GM23338 (cell line): ENCODE data around the gene PCNT. TPM values are rescaled to one million over a fixed set of nuclear protein-coding genes. Genes with fewer than 3 reads are reported as not detected.

ENCODE experiments used
- ATAC-seq: fragments of 200-7000 bp; cut with Tn5 transposase; 3 replicates; pipeline ENCODE4 v1.9.1; 2020
- DNase-seq: peaks from one replicate; pipeline ENCODE4 v3.0.0-alpha.2; 2015; ENCODE audit warnings: low spot score
- H2AFZ ChIP-seq: fragments of 200-600 bp; sonication (generic); 2 replicates; pipeline ENCODE4 v1.8.0; 2016; ENCODE audit warnings: antibody characterized with exemption, mild to moderate bottlenecking, moderate library complexity
- H3F3A ChIP-seq: fragments of 200-600 bp; sonication (generic); replicated peaks from 2 replicates; pipeline ENCODE4 v1.8.0; 2017; ENCODE audit warnings: antibody characterized with exemption, mixed run types, low read depth
- H3K27ac ChIP-seq: fragments of 200-600 bp; sonication (generic); 2 replicates; pipeline ENCODE4 v1.6.1; 2016; ENCODE audit warnings: low read depth
- H3K27me3 ChIP-seq: fragments of 200-600 bp; sonication (generic); 2 replicates; pipeline ENCODE4 v1.8.0; 2016; ENCODE audit warnings: mild to moderate bottlenecking, mixed run types, moderate library complexity; ENCODE audit not compliant: insufficient read depth
- H3K36me3 ChIP-seq: fragments of 200-600 bp; sonication (generic); 2 replicates; pipeline ENCODE4 v1.8.0; 2016; ENCODE audit warnings: mild to moderate bottlenecking; ENCODE audit not compliant: insufficient read depth
- H3K4me1 ChIP-seq: fragments of 200-600 bp; sonication (generic); 2 replicates; pipeline ENCODE4 v1.8.0; 2016; ENCODE audit warnings: mild to moderate bottlenecking, moderate library complexity; ENCODE audit not compliant: insufficient read depth
- H3K4me2 ChIP-seq: fragments of 200-600 bp; sonication (generic); 2 replicates; pipeline ENCODE4 v1.7.1; 2017; ENCODE audit warnings: mixed run types
- H3K4me3 ChIP-seq: fragments of 200-600 bp; sonication (generic); 2 replicates; pipeline ENCODE4 v1.6.1; 2016; ENCODE audit warnings: mixed run types
- H3K79me2 ChIP-seq: fragments of 200-600 bp; sonication (generic); replicated peaks from 2 replicates; pipeline ENCODE4 v1.8.0; 2017; ENCODE audit warnings: mild to moderate bottlenecking; ENCODE audit not compliant: insufficient read depth
- H3K9me2 ChIP-seq: fragments of 200-600 bp; sonication (generic); 2 replicates; pipeline ENCODE4 v1.8.0; 2017; ENCODE audit not compliant: insufficient read depth
- H4K20me1 ChIP-seq: fragments of 200-600 bp; sonication (generic); replicated peaks from 2 replicates; pipeline ENCODE4 v1.8.0; 2017; ENCODE audit warnings: mild to moderate bottlenecking; ENCODE audit not compliant: insufficient read depth
- H3K27ac Mint-ChIP-seq: 2 replicates; pipeline ENCODE4 v1.8.0; 2020; ENCODE audit warnings: inconsistent platforms, mild to moderate bottlenecking, moderate library complexity, mixed read lengths
- H3K27me3 Mint-ChIP-seq: 3 replicates; pipeline ENCODE4 v1.8.0; 2022; ENCODE audit warnings: low read depth, mild to moderate bottlenecking, moderate library complexity, mixed read lengths, inconsistent platforms; ENCODE audit not compliant: insufficient read depth, poor library complexity
- H3K36me3 Mint-ChIP-seq: 3 replicates; pipeline ENCODE4 v1.8.0; 2021; ENCODE audit warnings: low read depth, mild to moderate bottlenecking, inconsistent platforms, moderate library complexity, mixed read lengths
- H3K4me1 Mint-ChIP-seq: 3 replicates; pipeline ENCODE4 v1.8.0; 2020; ENCODE audit warnings: mild to moderate bottlenecking, inconsistent platforms, mixed read lengths
- H3K4me3 Mint-ChIP-seq: 3 replicates; pipeline ENCODE4 v1.8.0; 2021; ENCODE audit warnings: moderate library complexity, mild to moderate bottlenecking, inconsistent platforms, mixed read lengths
- H3K9me3 Mint-ChIP-seq: 3 replicates; pipeline ENCODE4 v1.8.0; 2020; ENCODE audit warnings: moderate library complexity, mild to moderate bottlenecking, inconsistent platforms, mixed read lengths
- CREB1 ChIP-seq: fragments of 250-450 bp; sonication (Bioruptor Pico); IDR thresholded peaks from 2 replicates; pipeline ENCODE4 v1.5.0; 2020; ENCODE audit warnings: low read depth, mild to moderate bottlenecking, moderate library complexity
- CTCF ChIP-seq, 2 experiments: fragments of 200-600 bp in 1 of 2; sonication (generic) in 1 of 2; conservative IDR thresholded peaks; 2 replicates each; pipeline versions ENCODE4 v1.5.1 to v1.6.1; 2016 to 2017; ENCODE audit warnings: antibody characterized with exemption in 2 of 2, low read depth in 2 of 2, mild to moderate bottlenecking in 2 of 2, moderate library complexity in 1 of 2
- ETS1 ChIP-seq: IDR thresholded peaks from 2 replicates; pipeline ENCODE4 v1.6.1; 2016; ENCODE audit warnings: antibody characterized with exemption
- EZH2phosphoT487 ChIP-seq: fragments of 200-600 bp; sonication (generic); IDR thresholded peaks from one replicate; pipeline ENCODE4 v1.8.1; 2018; ENCODE audit warnings: antibody characterized with exemption; ENCODE audit not compliant: unreplicated experiment
- JUNB ChIP-seq: IDR thresholded peaks from one replicate; pipeline ENCODE4 v1.6.1; 2016; ENCODE audit warnings: antibody characterized with exemption; ENCODE audit not compliant: unreplicated experiment
- NANOG ChIP-seq: IDR thresholded peaks from 2 replicates; pipeline ENCODE4 v1.6.1; 2016; ENCODE audit warnings: antibody characterized with exemption, borderline replicate concordance
- ZNF331 ChIP-seq: fragments of 250-450 bp; sonication (Bioruptor Pico); IDR thresholded peaks from 2 replicates; pipeline ENCODE4 v1.5.0; 2020; ENCODE audit warnings: low read depth, mild to moderate bottlenecking, moderate library complexity
- ZNF462 ChIP-seq: fragments of 250-450 bp; sonication (Bioruptor Pico); IDR thresholded peaks from 2 replicates; pipeline ENCODE4 v1.5.0; 2020; ENCODE audit warnings: mild to moderate bottlenecking, moderate library complexity
- polyA plus RNA-seq: library from polyadenylated mRNA; unstranded; fragments of >200 nt; fragmentation: Nextera tagmentation; extraction: Ambion mirVana; gene quantifications from 2 replicates; pipeline ENCODE4 v1.2.1, GENCODE V29; 2016
- total RNA-seq: library from RNA; depleted of rRNA; stranded (reverse); fragments of >200 nt; shearing (Covaris generic); gene quantifications from 2 replicates; pipeline ENCODE4 v1.2.3, GENCODE V29; 2014

The PCNT gene
- total and polyA plus RNA-seq, 2 experiments from 2014 or later: 39.6 to 46.1 TPM

- H3K36me3 Mint-ChIP-seq: peaks cover 58% of the 10 kb centered on the region
- H3K4me3 ChIP-seq: no peak overlapping the region
- H3K4me2 ChIP-seq: no peak overlapping the region
- DNase-seq (no peak), ATAC-seq (no peak)
- H3K4me1 Mint-ChIP-seq: no peaks in the 10 kb centered on the region
- no peak overlapping the region for H3K27ac Mint-ChIP-seq
- H3K9me3 Mint-ChIP-seq: no peaks in the 10 kb centered on the region
- H4K20me1 ChIP-seq: no peaks in the 10 kb centered on the region; the same call in 1 of the 2 replicates
- peaks cover 12% of the 10 kb centered on the region for H3K27me3 Mint-ChIP-seq
- no peaks in the 10 kb centered on the region for H3K27me3 ChIP-seq
- no peak overlapping the region for H2AFZ ChIP-seq
- peaks cover 13% of the 10 kb centered on the region for H3K36me3 ChIP-seq
- H3K9me2 ChIP-seq: no peaks in the 10 kb centered on the region
- H3F3A ChIP-seq: no peaks in the 10 kb centered on the region
- H3K4me1 ChIP-seq: no peaks in the 10 kb centered on the region
- H3K27ac ChIP-seq: no peak overlapping the region
- no peak for TF ChIP-seq JUNB
- no peak for TF ChIP-seq NANOG
- no peak for TF ChIP-seq CREB1 (CRISPR knock-in tag)
- no peaks in the 10 kb centered on the region for H3K79me2 ChIP-seq
- no peak overlapping the region for H3K4me3 Mint-ChIP-seq
These were observed 31.4 kb downstream of the PCNT start for GRCh38 chr21:46355161-46356004.

- Histone ChIP-seq H3F3A (no peaks in the 10 kb centered on the region), H3K4me3 (no peak overlapping the region), H3K27me3 (no peaks in the 10 kb centered on the region), H3K79me2 (peaks cover 4% of the 10 kb centered on the region; the same call in 1 of the 2 replicates), H2AFZ (no peak overlapping the region), H3K27ac (no peak overlapping the region), H3K4me2 (no peak overlapping the region), H3K9me2 (no peaks in the 10 kb centered on the region), H4K20me1 (no peaks in the 10 kb centered on the region; the same call in 1 of the 2 replicates), H3K4me1 (no peaks in the 10 kb centered on the region), H3K36me3 (peaks cover 13% of the 10 kb centered on the region)
- Mint-ChIP-seq H3K36me3 (peaks cover 58% of the 10 kb centered on the region), H3K4me3 (no peak overlapping the region), H3K4me1 (no peaks in the 10 kb centered on the region), H3K27ac (no peak overlapping the region), H3K27me3 (peaks cover 12% of the 10 kb centered on the region), H3K9me3 (no peaks in the 10 kb centered on the region)
- DNase-seq: no peak
- no peak for ATAC-seq
- TF ChIP-seq ETS1 (no peak), ZNF462 (CRISPR knock-in tag) (no peak), EZH2phosphoT487 (no peak), ZNF331 (CRISPR knock-in tag) (no peak), CTCF (conservative IDR thresholded peaks at IDR 0.05; ENCODE audit: low read depth in 2 of 2) (no peak)
These were observed 32.0 kb downstream of the PCNT start for GRCh38 chr21:46356005-46356338.
